ENCODE measurements around the gene ABO. TPM values are rescaled to one million over a fixed set of nuclear protein-coding genes. Genes with fewer than 3 reads are reported as not detected.
"Not testable (repeated sequence)": the region's sequence is repeated elsewhere in the genome, so short reads cannot be mapped to it uniquely, and the experiment has no call there.

The ABO gene
- total and polyA plus RNA-seq, 2 donors (not counting 1 experiment from before 2014, with no cell fraction given): not detected

DNA sequence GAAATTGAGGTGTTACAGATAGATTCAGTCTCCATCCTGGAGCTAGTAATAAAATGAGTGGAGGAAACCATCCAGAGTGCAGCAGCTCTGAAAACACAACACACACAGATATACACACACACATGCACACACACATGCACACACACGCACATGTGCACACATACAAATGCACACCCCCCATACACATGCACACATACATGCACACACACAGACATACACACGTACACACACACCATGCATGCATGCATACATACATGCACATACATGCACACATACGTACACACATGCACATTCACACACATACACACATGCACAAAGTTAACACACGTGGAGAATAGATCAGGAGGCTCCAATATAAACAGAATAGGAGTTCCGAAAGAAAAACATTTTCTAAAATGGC is 44.9 kb downstream of the ABO start:
- WGBS (ENCODE audit: insufficient coverage): 91% methylated on average over 4 of the region's 5 CpGs
- TF ChIP-seq EZH2 (IDR thresholded peaks at IDR 0.05; ENCODE audit: borderline replicate concordance, insufficient read depth, low read depth, low read length, poor library complexity, severe bottlenecking): no peak
- no peak for TF ChIP-seq CTCF (IDR thresholded peaks at IDR 0.05)
- Histone ChIP-seq H3K4me2 (replicated peaks; ENCODE audit: low read depth, low read length, poor library complexity, severe bottlenecking) (no peak overlapping the region), H2AFZ (ENCODE audit: insufficient read depth, low read depth, low read length, poor library complexity, severe bottlenecking) (no peak overlapping the region), H3K4me1 (ENCODE audit: control insufficient read depth in 2 of 2, insufficient read depth in 2 of 2, low read length in 2 of 2) (no peaks in the 10 kb centered on the region), H3K27ac (ENCODE audit: low read length in 2 of 2) (no peak overlapping the region), H3K9ac (ENCODE audit: low read length) (no peak overlapping the region), H3K36me3 (replicated peaks in 1 of 2; ENCODE audit: control extremely low read depth in 1 of 2, control insufficient read depth in 1 of 2, extremely low read depth in 1 of 2, insufficient read depth in 2 of 2, low read length in 1 of 2) (no peaks in the 10 kb centered on the region), H3K9me3 (ENCODE audit: control extremely low read depth in 1 of 3, control insufficient read depth in 2 of 3, insufficient read depth in 1 of 3, low read length in 2 of 3) (no peaks in the 10 kb centered on the region), H3K27me3 (replicated peaks in 1 of 4; ENCODE audit: control extremely low read depth in 1 of 4, control insufficient read depth in 3 of 4, insufficient read depth in 4 of 4, low read length in 3 of 4) (peaks cover 0 to under 1% (median 0%) of the 10 kb centered on the region in 4 experiments), H3K79me2 (ENCODE audit: control insufficient read depth, insufficient read depth, low read length) (no peaks in the 10 kb centered on the region), H4K20me1 (ENCODE audit: control insufficient read depth, insufficient read depth, low read length, poor library complexity, severe bottlenecking) (no peaks in the 10 kb centered on the region), H3K4me3 (ENCODE audit: control extremely low read depth in 1 of 5, extremely low read depth in 1 of 5, insufficient read depth in 1 of 5, low read depth in 2 of 5, low read length in 4 of 5) (no peak overlapping the region)
- ChIA-PET POLR2A (no interaction called here), CTCF (no interaction called here)
- intact Hi-C loops (cut with micrococcal nuclease): no loop called here
- no peak for DNase-seq
- Mint-ChIP-seq H3K27me3 (peaks cover 6% of the 10 kb centered on the region), H3K27ac (no peak overlapping the region), H3K4me3 (no peak overlapping the region), H3K4me1 (no peaks in the 10 kb centered on the region), H3K9me3 (ENCODE audit: insufficient read depth) (no peaks in the 10 kb centered on the region)
- no peak for ATAC-seq (ENCODE audit: low read depth)

GRCh38 chr9:133228474-133229193 is 46.4 kb downstream of the ABO start:
- H3K4me1 Mint-ChIP-seq; H3K9ac ChIP-seq (ENCODE audit: low read length); ATAC-seq (ENCODE audit: low read depth); H3K4me3 ChIP-seq (ENCODE audit: control extremely low read depth in 1 of 5, extremely low read depth in 1 of 5, insufficient read depth in 1 of 5, low read depth in 2 of 5, low read length in 4 of 5); H3K36me3 ChIP-seq (replicated peaks in 1 of 2; ENCODE audit: control extremely low read depth in 1 of 2, control insufficient read depth in 1 of 2, extremely low read depth in 1 of 2, insufficient read depth in 2 of 2, low read length in 1 of 2); POLR2A ChIA-PET; H2AFZ ChIP-seq (ENCODE audit: insufficient read depth, low read depth, low read length, poor library complexity, severe bottlenecking); H3K4me2 ChIP-seq (replicated peaks; ENCODE audit: low read depth, low read length, poor library complexity, severe bottlenecking); CTCF ChIA-PET; H3K79me2 ChIP-seq (ENCODE audit: control insufficient read depth, insufficient read depth, low read length); H3K9me3 Mint-ChIP-seq (ENCODE audit: insufficient read depth); DNase-seq; H3K27ac ChIP-seq (ENCODE audit: low read length in 2 of 2); H3K9me3 ChIP-seq (ENCODE audit: control extremely low read depth in 1 of 3, control insufficient read depth in 2 of 3, insufficient read depth in 1 of 3, low read length in 2 of 3); H3K4me1 ChIP-seq (ENCODE audit: control insufficient read depth in 2 of 2, insufficient read depth in 2 of 2, low read length in 2 of 2); H3K27me3 ChIP-seq (replicated peaks in 1 of 4; ENCODE audit: control extremely low read depth in 1 of 4, control insufficient read depth in 3 of 4, insufficient read depth in 4 of 4, low read length in 3 of 4); H3K27ac Mint-ChIP-seq; H4K20me1 ChIP-seq (ENCODE audit: control insufficient read depth, insufficient read depth, low read length, poor library complexity, severe bottlenecking); H3K4me3 Mint-ChIP-seq; intact Hi-C loops (cut with micrococcal nuclease): not testable (repeated sequence)
- WGBS (ENCODE audit: insufficient coverage): 91% methylated on average over 11 of the region's 22 CpGs
- peaks cover 12% of the 10 kb centered on the region for H3K27me3 Mint-ChIP-seq

GRCh38 chr9:133227996-133228395 is 47.0 kb downstream of the ABO start:
- H3K36me3 ChIP-seq (replicated peaks in 1 of 2; ENCODE audit: control extremely low read depth in 1 of 2, control insufficient read depth in 1 of 2, extremely low read depth in 1 of 2, insufficient read depth in 2 of 2, low read length in 1 of 2); H3K9me3 Mint-ChIP-seq (ENCODE audit: insufficient read depth); H3K4me1 Mint-ChIP-seq; H3K4me2 ChIP-seq (replicated peaks; ENCODE audit: low read depth, low read length, poor library complexity, severe bottlenecking); H3K9me3 ChIP-seq (ENCODE audit: control extremely low read depth in 1 of 3, control insufficient read depth in 2 of 3, insufficient read depth in 1 of 3, low read length in 2 of 3); H3K4me3 ChIP-seq (ENCODE audit: control extremely low read depth in 1 of 5, extremely low read depth in 1 of 5, insufficient read depth in 1 of 5, low read depth in 2 of 5, low read length in 4 of 5); H3K27me3 ChIP-seq (replicated peaks in 1 of 4; ENCODE audit: control extremely low read depth in 1 of 4, control insufficient read depth in 3 of 4, insufficient read depth in 4 of 4, low read length in 3 of 4); H3K4me1 ChIP-seq (ENCODE audit: control insufficient read depth in 2 of 2, insufficient read depth in 2 of 2, low read length in 2 of 2); H3K27ac Mint-ChIP-seq; H3K9ac ChIP-seq (ENCODE audit: low read length); H3K79me2 ChIP-seq (ENCODE audit: control insufficient read depth, insufficient read depth, low read length); DNase-seq; intact Hi-C loops (cut with micrococcal nuclease); H4K20me1 ChIP-seq (ENCODE audit: control insufficient read depth, insufficient read depth, low read length, poor library complexity, severe bottlenecking); H2AFZ ChIP-seq (ENCODE audit: insufficient read depth, low read depth, low read length, poor library complexity, severe bottlenecking); ATAC-seq (ENCODE audit: low read depth); CTCF ChIA-PET; POLR2A ChIA-PET; H3K27ac ChIP-seq (ENCODE audit: low read length in 2 of 2); H3K4me3 Mint-ChIP-seq: not testable (repeated sequence)
- peaks cover 16% of the 10 kb centered on the region for H3K27me3 Mint-ChIP-seq
- 87% methylated on average over 7 of the region's 8 CpGs for WGBS (ENCODE audit: insufficient coverage)

Measured in B cell (primary cell).